K562 (cell line): Measurements from ENCODE around the gene CAMSAP2. TPM values are rescaled to one million over a fixed set of nuclear protein-coding genes. Genes with fewer than 3 reads are reported as not detected.

Experiments used
- ATAC-seq: fragments of 200-7000 bp; cut with Tn5 transposase; 3 replicates; pipeline ENCODE4 v1.9.1; 2020; ENCODE audit warnings: moderate library complexity
- BruUV-seq: library from RNA; stranded (reverse); fragments of 400-500 nt; replicated peaks from 2 replicates; lab custom pipeline; 2021; lab: Mats Ljungman, UMichigan
- CTCF ChIA-PET: fragments of 300-600 bp; formaldehyde crosslinking; extraction: SDS; loops from one replicate; lab custom pipeline; 2021; ENCODE audit warnings: low intra/inter-chr PET ratio; lab: Yijun Ruan, JAX
- POLR2A ChIA-PET: fragments of 300-600, 350-650 bp; sonication (Branson Sonifier 250); formaldehyde crosslinking; extraction: SDS; loops from one replicate; lab custom pipeline; 2021; ENCODE audit warnings: antibody characterized with exemption, inconsistent platforms; lab: Yijun Ruan, JAX
- DNase-seq, 4 experiments: peaks; one replicate each; pipeline versions ENCODE4 v3.0.0 to v3.0.0-alpha.2; 2011 to 2018; ENCODE audit warnings: low spot score in 3 of 4, mixed read lengths in 3 of 4; ENCODE audit errors: extremely low read depth in 1 of 4
- FAIRE-seq: peaks from 2 replicates; lab custom pipeline; 2011; peaks lifted over from hg19 to GRCh38; lab: Jason Lieb, UNC
- H2AFZ ChIP-seq: 2 replicates; pipeline ENCODE4 v1.6.0; 2011; ENCODE audit warnings: low read depth, low read length, control low read depth, inconsistent platforms
- H3K27ac ChIP-seq: fragments of 200-600 bp; 3 replicates; pipeline ENCODE4 v1.8.0; 2011; ENCODE audit warnings: low read depth, mild to moderate bottlenecking, control low read depth, inconsistent platforms, low read length, moderate library complexity, mixed read lengths; ENCODE audit errors: extremely low read depth
- H3K27me3 ChIP-seq, 2 experiments: fragments of 300-600 bp in 1 of 2; 2 replicates in 1 of 2; 3 replicates in 1 of 2; pipeline versions ENCODE4 v1.6.0 to v1.8.0; 2011; ENCODE audit warnings: inconsistent platforms in 2 of 2, low read length in 2 of 2, mild to moderate bottlenecking in 1 of 2, mixed read lengths in 1 of 2, moderate library complexity in 1 of 2; ENCODE audit not compliant: control insufficient read depth in 2 of 2, insufficient read depth in 2 of 2
- H3K36me3 ChIP-seq: fragments of 300-600 bp; 3 replicates; pipeline ENCODE4 v1.8.0; 2011; ENCODE audit warnings: mild to moderate bottlenecking, low read length, inconsistent platforms; ENCODE audit not compliant: control insufficient read depth, insufficient read depth
- H3K4me1 ChIP-seq, 2 experiments: fragments of 200-600 bp in 1 of 2; replicated peaks in 1 of 2; 2 replicates in 1 of 2; 3 replicates in 1 of 2; pipeline versions ENCODE4 v1.5.1 to v1.8.0; 2011; ENCODE audit warnings: inconsistent platforms in 2 of 2, low read length in 2 of 2, mild to moderate bottlenecking in 1 of 2, mixed read lengths in 1 of 2, moderate library complexity in 1 of 2; ENCODE audit not compliant: control insufficient read depth in 2 of 2, insufficient read depth in 2 of 2
- H3K4me2 ChIP-seq: 2 replicates; pipeline ENCODE4 v1.6.1; 2011; ENCODE audit warnings: low read length, control low read depth, inconsistent platforms, mixed read lengths; ENCODE audit not compliant: insufficient read depth
- H3K4me3 ChIP-seq: fragments of 200-600 bp; sonication (generic), shearing (Covaris generic); 2 replicates; pipeline ENCODE4 v1.5.1; 2016; ENCODE audit warnings: control low read depth, inconsistent platforms
- H3K79me2 ChIP-seq: fragments of 200-600 bp; 3 replicates; pipeline ENCODE4 v1.8.0; 2011; ENCODE audit warnings: low read length, inconsistent platforms; ENCODE audit not compliant: control insufficient read depth, insufficient read depth
- H3K9ac ChIP-seq, 2 experiments: 2 replicates each; pipeline versions ENCODE4 v1.6.0 to v1.6.1; 2011; ENCODE audit warnings: low read depth in 2 of 2, low read length in 2 of 2, control low read depth in 1 of 2, inconsistent platforms in 1 of 2, mild to moderate bottlenecking in 1 of 2, mixed read lengths in 1 of 2; ENCODE audit not compliant: insufficient read depth in 1 of 2
- H3K9me1 ChIP-seq: one replicate; pipeline ENCODE4 v1.6.0; 2011; ENCODE audit warnings: inconsistent platforms, mild to moderate bottlenecking, low read length, moderate library complexity; ENCODE audit not compliant: control insufficient read depth, insufficient read depth
- H3K9me3 ChIP-seq: replicated peaks from 2 replicates; pipeline ENCODE4 v1.5.1; 2011; ENCODE audit warnings: low read depth, low read length, inconsistent platforms; ENCODE audit not compliant: control insufficient read depth, insufficient read depth
- H4K20me1 ChIP-seq: replicated peaks from 2 replicates; pipeline ENCODE4 v1.6.1; 2011; ENCODE audit warnings: low read length, inconsistent platforms, mixed read lengths; ENCODE audit not compliant: control insufficient read depth, insufficient read depth
- CTBP1 ChIP-seq: fragments of 450-650 bp; IDR thresholded peaks from 2 replicates; pipeline ENCODE4 v1.6.1; 2016; ENCODE audit warnings: borderline replicate concordance
- DACH1 ChIP-seq: fragments of 450-650 bp; IDR thresholded peaks from 2 replicates; pipeline ENCODE4 v1.6.1; 2018; ENCODE audit not compliant: partially characterized antibody
- DPF2 ChIP-seq: fragments of 450-650 bp; IDR thresholded peaks from 2 replicates; pipeline ENCODE4 v1.6.1; 2016
- EP400 ChIP-seq: fragments of 450-650 bp; IDR thresholded peaks from 2 replicates; pipeline ENCODE4 v1.6.1; 2017; ENCODE audit warnings: antibody characterized with exemption, mild to moderate bottlenecking, moderate library complexity
- NCOA2 ChIP-seq, 2 experiments: fragments of 450-650 bp; IDR thresholded peaks; 2 replicates each; pipeline ENCODE4 v1.6.1; 2018; ENCODE audit warnings: mild to moderate bottlenecking in 2 of 2, moderate library complexity in 1 of 2; ENCODE audit not compliant: partially characterized antibody in 2 of 2
- NFXL1 ChIP-seq: fragments of 450-650 bp; formaldehyde crosslinking; IDR thresholded peaks from 2 replicates; pipeline ENCODE4 v1.4.0; 2021; ENCODE audit warnings: mild to moderate bottlenecking
- RNF219 ChIP-seq: fragments of 250-450 bp; sonication (Bioruptor Pico); IDR thresholded peaks from 2 replicates; pipeline ENCODE4 v1.5.0; 2022; ENCODE audit warnings: mild to moderate bottlenecking
- SAFB ChIP-seq: fragments of 200-400 bp; formaldehyde crosslinking; IDR thresholded peaks from 2 replicates; pipeline ENCODE4 v1.6.1; 2017; ENCODE audit warnings: low read depth, low read length, borderline replicate concordance
- U2AF1 ChIP-seq: fragments of 200-400 bp; formaldehyde crosslinking; optimal IDR thresholded peaks from 2 replicates; pipeline ENCODE3; 2017; ENCODE audit warnings: mild to moderate bottlenecking, low read depth, low read length, moderate library complexity
- ZBTB1 ChIP-seq: sonication (generic); formaldehyde crosslinking; IDR thresholded peaks from 2 replicates; pipeline ENCODE4 v1.8.1; 2023; ENCODE audit warnings: missing genetic modification reagents, low read depth, mild to moderate bottlenecking, borderline replicate concordance
- ZNF184 ChIP-seq: sonication (generic); formaldehyde crosslinking; IDR thresholded peaks from 2 replicates; pipeline ENCODE4 v1.5.0; 2020; ENCODE audit warnings: missing genetic modification reagents
- ZNF3 ChIP-seq: fragments of 250-450 bp; sonication (Bioruptor Pico); IDR thresholded peaks from 2 replicates; pipeline ENCODE4 v1.5.0; 2021; ENCODE audit warnings: mild to moderate bottlenecking, moderate library complexity
- ZNF507 ChIP-seq: conservative IDR thresholded peaks from 2 replicates; pipeline ENCODE4 v1.6.1; 2017; ENCODE audit warnings: missing genetic modification characterization, missing compliant biosample characterization
- WGBS: fragments of 100-300 bp; shearing (Covaris generic); methylation state at CpG from one replicate; pipeline ENCODE4 v1.1.6; 2016; ENCODE audit warnings: low coverage, mixed read lengths; ENCODE audit not compliant: insufficient coverage; ENCODE audit errors: missing lambda C conversion rate; 5-methylcytosine and 5-hydroxymethylcytosine counted together
- in situ Hi-C: fragments of 300-500 bp; cut with MboI; formaldehyde crosslinking; loops from 4 replicates; pipeline ENCODE4 v1.15.0; 2018; ENCODE audit warnings: inconsistent platforms, mixed read lengths
- intact Hi-C: fragments of 100-400 bp; cut with micrococcal nuclease; formaldehyde crosslinking; loops from 2 replicates; pipeline ENCODE4 v1.14.2; 2022
- polyA plus RNA-seq, 8 experiments: library from polyadenylated mRNA; depleted of rRNA in 4 of 8; stranded (reverse) in 5 of 8; unstranded in 3 of 8; fragments of >200 nt; fragmentation: Nextera tagmentation in 2 of 8; fragmentation: Illumina TruSeq in 1 of 8; extraction: Ambion mirVana in 2 of 8; extraction: Trizol in 1 of 8; gene quantifications; 2 replicates each; pipeline versions ENCODE4 v1.2.1 to v1.2.3, GENCODE V29; 2011 to 2014; ENCODE audit warnings: inconsistent platforms in 1 of 8, missing spikeins in 1 of 8
- total RNA-seq, 7 experiments: library from RNA; depleted of rRNA in 6 of 7; stranded (reverse); fragments of >200 nt in 6 of 7; fragmentation: Illumina TruSeq in 2 of 7; extraction: Trizol in 2 of 7; gene quantifications; 2 replicates each; pipeline versions ENCODE4 v1.2.1 to v1.2.3, GENCODE V29; 2011 to 2021; ENCODE audit warnings: low replicate concordance in 1 of 7

CAMSAP2 gene
- total and polyA plus RNA-seq, 9 of the 15 experiments (the other 6 are each of a cell fraction or from before 2014, with no cell fraction given) = 1.4 to 7.5 (median 2.7) TPM

- TF ChIP-seq U2AF1 (no peak), SAFB (no peak), DACH1 (no peak), CTBP1 (no peak), RNF219 (CRISPR knock-in tag) (no peak), NFXL1 (CRISPR knock-in tag) (no peak)
- TF ChIP-seq, all 486 proteins: peak for 0
Observed at GRCh38 chr1:200891774-200892157, 153.1 kb downstream of the CAMSAP2 start (continued).

GRCh38 chr1:200892546-200892945 is 153.9 kb downstream of the CAMSAP2 start:
- POLR2A ChIA-PET = interaction anchor here (0.5 to 1.5 kb wide), 2 partner anchors 9 to 70 kb away, joined by 3 read pairs; no protein-coding TSS in a partner anchor
- no peak for DNase-seq
- H3K4me2 ChIP-seq = no peak overlapping the region
- no peaks in the 10 kb centered on the region for H3K9me1 ChIP-seq
- peaks cover 74 to 84% of the 10 kb centered on the region in 2 experiments for H3K27me3 ChIP-seq
- intact Hi-C loops = no loop called here
- H3K27ac ChIP-seq = no peak overlapping the region
- in situ Hi-C loops = no loop called here
- H3K79me2 ChIP-seq = no peaks in the 10 kb centered on the region
- H3K9me3 ChIP-seq = no peaks in the 10 kb centered on the region
- CTCF ChIA-PET = no interaction called here
- no peak overlapping the region for H3K9ac ChIP-seq
- no peak overlapping the region for H3K4me3 ChIP-seq
- 0% methylated on average over 4 of the region's 4 CpGs for WGBS
- BruUV-seq = no TSS peak
- H2AFZ ChIP-seq = no peak overlapping the region
- ATAC-seq = no peak
- H4K20me1 ChIP-seq = peaks cover 30% of the 10 kb centered on the region
- H3K4me1 ChIP-seq = peaks cover 0 to 19% of the 10 kb centered on the region in 2 experiments; a peak in 1 of 5 replicates
- TF ChIP-seq NCOA2 (IDR thresholded peaks at IDR 0.05; ENCODE audit: partially characterized antibody in 2 of 2) (no peak), EP400 (no peak), ZNF184 (CRISPR knock-in tag) (no peak), ZBTB1 (no peak), ZNF507 (tag) (no peak), DPF2 (no peak), ZNF3 (CRISPR knock-in tag) (no peak)
- no peaks in the 10 kb centered on the region for H3K36me3 ChIP-seq
- FAIRE-seq = no peak
